Spinal cord (tissue), 10 donors: Measurements from ENCODE around the gene EPB41L2. TPM values are rescaled to one million over a fixed set of nuclear protein-coding genes. Genes with fewer than 3 reads are reported as not detected.

Experiments
- DNase-seq, 6 donors: peaks; one replicate each; pipeline versions ENCODE4 v3.0.0 to v3.0.0-alpha.2; 2013 to 2015; ENCODE audit warnings: low spot score in 6 of 6, low read depth in 4 of 6
- H3K27ac ChIP-seq: one replicate; pipeline ENCODE4 v1.5.1; 2013; ENCODE audit warnings: low read depth, low read length, control low read depth
- H3K27me3 ChIP-seq: one replicate; pipeline ENCODE4 v1.6.1; 2013; ENCODE audit warnings: low read length; ENCODE audit not compliant: control insufficient read depth, insufficient read depth
- H3K36me3 ChIP-seq: one replicate; pipeline ENCODE4 v1.6.1; 2013; ENCODE audit warnings: low read length; ENCODE audit not compliant: control insufficient read depth, insufficient read depth
- H3K4me1 ChIP-seq: one replicate; pipeline ENCODE4 v1.6.1; 2013; ENCODE audit warnings: low read length; ENCODE audit not compliant: control insufficient read depth, insufficient read depth
- H3K4me3 ChIP-seq: one replicate; pipeline ENCODE4 v1.5.1; 2013; ENCODE audit warnings: low read depth, low read length, control low read depth
- H3K9me3 ChIP-seq: one replicate; pipeline ENCODE4 v1.6.1; 2013; ENCODE audit warnings: low read length; ENCODE audit not compliant: control insufficient read depth, insufficient read depth
- WGBS: methylation state at CpG from one replicate; pipeline ENCODE4 v1.1.5; 2013; ENCODE audit warnings: missing lambda C conversion rate; ENCODE audit not compliant: insufficient coverage; 5-methylcytosine and 5-hydroxymethylcytosine counted together
- polyA plus RNA-seq, 2 donors: library from polyadenylated mRNA; unstranded; fragments of 120-200 nt; gene quantifications; one replicate each; pipeline ENCODE4 v1.2.1, GENCODE V29; 2013; ENCODE audit not compliant: insufficient read length in 2 of 2
- total RNA-seq, 2 donors: library from RNA; depleted of rRNA in 1 of 2; stranded (reverse); fragments of 120-200 nt in 1 of 2; fragments of >200 nt in 1 of 2; gene quantifications; one replicate each; pipeline versions ENCODE4 v1.2.3 to v1.2.4, GENCODE V29; 2013 to 2014
- donor health status: healthy.

The EPB41L2 gene
- total and polyA plus RNA-seq, 4 donors = 122 to 311 (median 267) TPM

DNA sequence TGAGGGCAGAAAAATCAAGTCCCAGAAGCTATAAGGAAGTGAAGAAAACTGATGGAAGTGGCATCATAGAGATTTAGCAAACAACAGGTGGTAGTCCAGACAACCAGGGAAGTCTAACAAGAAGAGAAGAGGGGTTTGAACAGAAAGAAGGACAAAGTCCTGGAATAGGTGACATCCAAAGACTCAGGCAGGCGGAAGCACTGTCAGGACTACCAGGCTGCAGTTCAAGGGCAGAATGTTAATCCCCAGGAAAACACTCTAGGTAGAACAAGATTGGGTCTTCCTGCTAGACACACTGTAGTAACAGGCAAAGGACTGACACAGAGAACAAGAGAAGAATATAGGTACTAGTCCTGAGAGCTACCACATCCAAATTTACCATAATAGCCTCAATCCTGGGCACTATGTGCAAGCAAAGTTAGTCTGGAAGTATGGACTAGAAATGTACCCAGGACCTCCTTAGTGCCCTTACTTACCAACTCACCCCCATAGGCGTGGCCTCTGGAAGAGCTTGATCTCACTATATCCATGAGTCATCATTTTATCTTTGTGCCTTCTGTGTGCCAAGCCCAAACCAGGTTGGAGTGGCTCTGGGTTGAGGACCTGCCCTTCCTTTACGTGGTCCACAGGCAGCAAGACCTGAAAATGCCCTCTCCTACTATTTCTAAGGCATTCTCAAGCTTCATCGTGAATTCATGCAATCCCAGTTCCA lies 2.2 kb upstream of the EPB41L2 start:
- WGBS = 78% methylated on average over 3 of the region's 4 CpGs
- Histone ChIP-seq H3K27ac (no peak overlapping the region), H3K36me3 (no peaks in the 10 kb centered on the region), H3K4me3 (no peak overlapping the region), H3K9me3 (no peaks in the 10 kb centered on the region), H3K4me1 (peaks cover 13% of the 10 kb centered on the region), H3K27me3 (no peaks in the 10 kb centered on the region)
- DNase-seq = no peak

DNA sequence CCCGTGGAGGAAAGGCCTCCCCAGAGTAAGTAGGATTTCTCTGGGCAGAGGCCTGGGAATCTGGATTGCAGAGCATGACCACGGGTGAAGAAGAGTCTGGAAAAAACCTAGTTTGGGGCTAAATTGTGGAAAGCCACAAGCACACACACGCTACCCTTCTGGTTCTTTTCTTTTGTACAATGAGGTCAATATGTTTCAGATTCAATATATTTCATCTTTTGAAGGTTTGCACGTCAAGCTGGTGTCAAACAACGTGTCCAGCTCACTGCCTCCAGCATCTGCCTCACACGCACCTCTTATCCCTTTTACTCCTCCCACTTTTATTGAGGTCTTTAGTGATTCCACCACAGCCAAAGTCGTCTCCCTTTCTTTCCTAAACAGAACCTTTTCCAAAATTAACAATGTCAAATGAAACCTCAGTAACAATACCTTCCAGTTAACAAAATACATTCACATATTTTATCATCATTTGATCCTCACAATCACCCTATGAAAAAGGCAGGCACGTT lies 773 bp upstream of the EPB41L2 start:
- Histone ChIP-seq H3K27me3 (no peaks in the 10 kb centered on the region), H3K36me3 (no peaks in the 10 kb centered on the region), H3K27ac (peak overlapping the region; percentile 97), H3K9me3 (no peaks in the 10 kb centered on the region), H3K4me3 (peak overlapping the region; percentile 86), H3K4me1 (peaks cover 13% of the 10 kb centered on the region)
- 32% methylated on average over 7 of the region's 8 CpGs for WGBS
- no peak for DNase-seq

DNA sequence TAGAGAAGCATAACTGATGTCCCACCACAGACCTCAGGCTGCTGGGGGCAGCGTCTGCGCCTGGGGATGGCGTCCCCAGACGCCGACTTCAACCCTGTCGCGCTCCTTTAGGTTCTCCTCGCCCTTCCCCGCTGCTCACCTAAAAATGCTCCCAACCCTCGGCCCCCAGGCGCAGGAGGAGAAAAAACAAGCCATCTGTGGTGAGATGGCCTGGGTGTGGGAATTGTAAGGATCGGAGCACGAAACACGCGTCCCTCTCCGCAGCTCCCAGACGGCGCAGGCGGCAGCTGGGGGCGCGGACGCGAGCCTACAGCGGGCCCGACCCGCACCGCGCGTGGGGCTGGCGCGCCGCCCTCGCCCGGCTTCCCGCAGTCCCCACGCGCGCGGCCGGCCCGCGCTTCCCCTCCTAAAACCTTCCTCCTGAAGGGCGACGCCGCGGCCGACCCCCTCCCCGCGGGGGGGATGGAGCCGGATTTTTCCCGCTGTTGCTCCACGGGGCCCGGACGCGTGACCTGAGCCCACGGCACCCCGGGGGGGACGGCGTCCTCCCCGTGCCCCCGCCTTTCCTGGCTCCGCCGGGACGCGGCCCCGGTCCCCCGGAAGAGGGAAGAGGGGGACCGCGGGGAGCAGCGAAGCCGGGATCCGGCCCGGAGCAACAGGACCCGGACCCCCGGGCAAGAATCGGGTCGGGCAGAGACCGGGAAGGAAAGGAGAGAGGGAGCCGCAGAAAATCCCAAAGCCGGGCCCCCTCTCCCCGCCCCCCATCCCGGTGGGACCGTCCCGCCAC lies 611 bp downstream of the EPB41L2 start:
- Histone ChIP-seq H3K27ac (peak overlapping the region; percentile 97), H3K36me3 (no peaks in the 10 kb centered on the region), H3K4me1 (peaks cover 13% of the 10 kb centered on the region), H3K9me3 (no peaks in the 10 kb centered on the region), H3K4me3 (peak overlapping the region; percentile 86), H3K27me3 (no peaks in the 10 kb centered on the region)
- under 1% methylated on average over 75 of the region's 84 CpGs for WGBS
- DNase-seq = peak in 3 of 6 donors; percentile 15 to 58 (median 57)

DNA sequence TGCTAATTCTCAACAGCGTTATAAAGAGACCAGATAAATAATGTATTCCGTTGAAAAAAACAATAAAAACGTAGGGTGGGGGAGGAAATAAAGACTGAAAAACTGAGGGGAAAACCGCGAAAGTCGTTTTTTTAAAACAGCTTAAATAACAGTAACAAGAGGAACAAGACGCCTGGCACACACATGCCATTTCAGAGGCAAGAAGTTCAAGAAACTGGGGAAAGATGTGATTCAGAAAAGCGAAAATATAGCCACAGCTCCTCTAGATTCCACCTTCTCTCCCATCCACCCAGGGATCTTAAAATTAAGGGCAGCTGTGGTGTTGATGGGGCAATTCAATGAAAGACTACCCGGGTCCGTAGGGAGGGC lies 1.3 kb downstream of the EPB41L2 start:
- no peaks in the 10 kb centered on the region for H3K27me3 ChIP-seq
- H3K27ac ChIP-seq = peak overlapping the region; percentile 97
- peaks cover 13% of the 10 kb centered on the region for H3K4me1 ChIP-seq
- no peaks in the 10 kb centered on the region for H3K9me3 ChIP-seq
- no CpG with 5 or more reads among the region's 10 CpGs for WGBS
- H3K36me3 ChIP-seq = no peaks in the 10 kb centered on the region
- peak in 2 of 6 donors; percentile 13 to 23 for DNase-seq
- peak overlapping the region; percentile 86 for H3K4me3 ChIP-seq

GRCh38 chr6:131061041-131061750 lies 1.8 kb downstream of the EPB41L2 start:
- H3K27me3 ChIP-seq = no peaks in the 10 kb centered on the region
- H3K27ac ChIP-seq = peak overlapping the region; percentile 97
- no peaks in the 10 kb centered on the region for H3K9me3 ChIP-seq
- DNase-seq = peak in 3 of 6 donors; percentile 15 to 60 (median 29)
- 20% methylated on average over 3 of the region's 9 CpGs for WGBS
- no peaks in the 10 kb centered on the region for H3K36me3 ChIP-seq
- H3K4me3 ChIP-seq = peak overlapping the region; percentile 86
- peaks cover 13% of the 10 kb centered on the region for H3K4me1 ChIP-seq

- Histone ChIP-seq H3K4me3 (peak overlapping the region; percentile 3), H3K27ac (no peak overlapping the region), H3K36me3 (no peaks in the 10 kb centered on the region), H3K27me3 (no peaks in the 10 kb centered on the region), H3K9me3 (peaks cover 3% of the 10 kb centered on the region), H3K4me1 (peaks cover 13% of the 10 kb centered on the region)
- no peak for DNase-seq
- WGBS = no CpG with 5 or more reads among the region's 3 CpGs
These were observed 2.7 kb downstream of the EPB41L2 start for GRCh38 chr6:131060311-131060710.

DNA sequence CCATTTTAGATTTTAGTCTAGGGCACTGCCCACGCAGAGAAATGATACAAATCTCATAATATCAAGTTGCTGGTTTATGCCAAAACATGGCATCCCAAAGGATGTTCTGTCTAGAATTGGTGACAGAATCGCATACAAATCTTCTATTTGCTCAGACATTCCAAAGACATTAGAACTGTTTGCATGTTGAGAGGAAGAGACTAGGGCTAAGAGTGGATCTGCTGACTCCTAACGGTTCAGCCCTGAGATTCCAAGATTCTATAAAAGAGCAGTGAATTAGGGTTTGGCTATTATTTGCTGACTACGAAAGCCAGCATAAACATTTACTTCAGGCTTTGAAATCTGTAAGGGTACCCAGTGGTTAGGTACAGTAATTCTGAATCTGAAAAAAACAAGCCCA lies 3.6 kb downstream of the EPB41L2 start:
- Histone ChIP-seq H3K4me3 (no peak overlapping the region), H3K4me1 (peaks cover 13% of the 10 kb centered on the region), H3K27ac (no peak overlapping the region), H3K27me3 (no peaks in the 10 kb centered on the region), H3K36me3 (no peaks in the 10 kb centered on the region), H3K9me3 (peaks cover 9% of the 10 kb centered on the region)
- WGBS = 100% methylated on average over 1 of the region's 4 CpGs
- DNase-seq = no peak

- H3K4me1 ChIP-seq = peaks cover 7% of the 10 kb centered on the region
- no peak for DNase-seq
- no CpG with 5 or more reads among the region's 1 CpG for WGBS
These were observed 4.8 kb downstream of the EPB41L2 start for GRCh38 chr6:131058236-131058635.

DNA sequence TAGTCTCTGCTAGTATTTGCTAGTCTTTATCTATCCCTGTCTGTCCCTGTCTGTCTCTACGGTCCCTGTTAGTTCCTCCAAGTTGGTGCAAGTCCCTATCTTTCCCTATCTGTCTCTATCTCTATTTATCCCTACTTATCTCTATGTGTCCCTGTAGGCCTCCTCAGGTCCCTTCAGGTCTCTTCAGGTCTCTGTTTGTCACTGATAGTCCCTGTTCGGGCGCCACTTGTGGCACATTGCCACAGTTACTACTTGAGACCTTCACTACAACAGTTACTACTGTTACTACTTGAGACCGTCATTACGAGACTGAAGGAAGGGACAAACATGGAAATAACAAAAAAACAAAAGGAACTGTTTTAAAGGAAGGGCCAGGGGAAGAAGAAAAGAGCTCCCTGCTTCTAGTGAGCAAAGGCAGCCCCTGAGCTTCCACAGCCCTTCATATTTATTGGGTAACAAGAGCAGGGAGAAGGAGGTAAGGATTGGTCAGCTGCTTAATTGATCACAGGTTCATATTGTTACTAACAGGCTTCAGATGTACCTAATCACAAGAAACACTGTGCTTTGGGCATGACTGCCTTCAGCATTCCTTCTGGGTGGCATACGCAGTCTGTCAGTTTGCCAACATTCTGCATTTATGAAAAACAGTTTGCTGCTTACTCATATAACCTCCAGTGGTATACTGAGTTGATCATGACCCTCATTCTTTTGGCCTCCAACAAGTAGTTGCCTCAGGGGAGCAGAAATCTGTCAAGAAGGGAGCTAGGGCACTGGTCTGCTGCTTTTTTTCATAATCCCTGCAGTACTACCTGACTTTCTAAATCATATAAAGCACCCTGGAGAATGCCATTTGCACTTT lies 8.4 kb downstream of the EPB41L2 start:
- WGBS = 96% methylated on average over 3 of the region's 6 CpGs
- peaks cover 2% of the 10 kb centered on the region for H3K4me1 ChIP-seq

More at GRCh38 chr6:131058236-131058635, 4.8 kb downstream of the EPB41L2 start:
- H3K4me3 ChIP-seq = no peak overlapping the region
- peaks cover 17% of the 10 kb centered on the region for H3K9me3 ChIP-seq
- no peak overlapping the region for H3K27ac ChIP-seq
- H3K36me3 ChIP-seq = no peaks in the 10 kb centered on the region
- H3K27me3 ChIP-seq = no peaks in the 10 kb centered on the region

More for the DNA sequence above, 8.4 kb downstream of the EPB41L2 start:
- Histone ChIP-seq H3K4me3 (no peak overlapping the region), H3K27me3 (no peaks in the 10 kb centered on the region), H3K27ac (no peak overlapping the region), H3K9me3 (peaks cover 17% of the 10 kb centered on the region), H3K36me3 (no peaks in the 10 kb centered on the region)
- DNase-seq = no peak
